SH-SY5Y (cell line): ENCODE data around the gene SCN1A.

Experiments
- GATA2 ChIP-seq: IDR thresholded peaks from 2 replicates; pipeline ENCODE4 v1.6.1; 2011; ENCODE audit warnings: mild to moderate bottlenecking, low read depth, low read length
- GATA3 ChIP-seq: IDR thresholded peaks from 2 replicates; pipeline ENCODE4 v1.6.1; 2011; ENCODE audit warnings: low read depth, mild to moderate bottlenecking, low read length, moderate library complexity

The SCN1A gene

DNA sequence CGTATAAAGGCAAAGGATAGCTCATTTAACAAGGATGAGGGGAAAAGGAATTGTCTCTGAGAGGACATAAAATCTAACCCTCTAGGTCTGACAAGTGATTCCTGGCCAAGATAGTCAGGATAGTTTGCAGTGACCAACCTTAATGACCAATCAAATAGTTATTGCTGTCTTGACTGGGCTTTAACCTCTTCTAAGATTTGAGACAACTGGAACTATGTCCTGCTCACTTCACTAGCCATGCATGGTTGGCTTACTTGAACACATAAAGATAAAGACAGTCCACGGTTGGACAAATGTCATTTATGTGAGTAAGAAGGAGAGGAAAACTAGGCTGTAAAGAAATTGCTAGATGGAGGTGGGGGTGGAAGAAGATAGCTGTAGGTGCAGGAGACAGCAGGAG is 53.8 kb downstream of the SCN1A start:
- TF ChIP-seq GATA3 (no peak), GATA2 (no peak)

GRCh38 chr2:166070231-166070630 is 57.6 kb downstream of the SCN1A start:
- no peak for TF ChIP-seq GATA3
- TF ChIP-seq GATA2 = no peak

DNA sequence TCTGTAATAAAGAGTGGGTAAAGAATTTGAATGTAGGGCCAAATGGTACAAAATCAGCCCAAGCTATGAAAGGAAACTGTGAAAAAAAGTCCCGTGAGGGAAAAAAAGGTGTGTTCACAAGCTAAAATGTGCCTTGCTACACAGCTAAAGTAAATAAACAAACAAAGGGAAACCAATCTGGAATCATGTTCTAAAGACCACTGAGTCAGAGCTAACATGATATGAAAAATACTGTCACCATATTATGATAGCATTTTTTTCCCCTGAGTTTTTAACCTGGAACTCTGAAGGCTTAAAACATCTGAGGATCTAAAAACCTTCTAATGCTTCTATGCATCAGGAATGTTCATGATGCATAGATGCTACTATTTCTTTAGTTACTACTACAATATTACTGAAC is 58.8 kb downstream of the SCN1A start:
- no peak for TF ChIP-seq GATA3
- TF ChIP-seq GATA2 = no peak

- TF ChIP-seq GATA3 (no peak), GATA2 (no peak)
Observed at GRCh38 chr2:166067229-166067628, 60.6 kb downstream of the SCN1A start.

DNA sequence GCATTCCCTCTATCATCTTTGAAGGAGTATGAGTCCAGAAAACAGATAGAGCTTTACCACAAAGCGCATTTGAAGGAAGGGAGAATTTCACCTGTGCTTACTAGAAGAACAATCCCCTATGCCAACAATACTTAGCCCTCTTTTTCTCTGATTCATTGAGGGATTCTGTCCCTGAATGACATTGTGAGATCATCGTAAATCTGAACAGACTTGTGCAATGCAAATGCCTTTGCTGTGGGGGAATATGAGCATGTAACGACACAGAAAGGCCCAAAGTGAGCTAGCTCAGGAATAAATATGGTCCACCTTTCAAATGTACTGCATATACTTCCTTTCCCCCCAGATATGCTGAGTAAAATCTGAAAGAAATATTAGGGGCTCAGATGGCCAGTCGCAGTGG is 67.6 kb downstream of the SCN1A start:
- TF ChIP-seq GATA2 (no peak), GATA3 (no peak)

DNA sequence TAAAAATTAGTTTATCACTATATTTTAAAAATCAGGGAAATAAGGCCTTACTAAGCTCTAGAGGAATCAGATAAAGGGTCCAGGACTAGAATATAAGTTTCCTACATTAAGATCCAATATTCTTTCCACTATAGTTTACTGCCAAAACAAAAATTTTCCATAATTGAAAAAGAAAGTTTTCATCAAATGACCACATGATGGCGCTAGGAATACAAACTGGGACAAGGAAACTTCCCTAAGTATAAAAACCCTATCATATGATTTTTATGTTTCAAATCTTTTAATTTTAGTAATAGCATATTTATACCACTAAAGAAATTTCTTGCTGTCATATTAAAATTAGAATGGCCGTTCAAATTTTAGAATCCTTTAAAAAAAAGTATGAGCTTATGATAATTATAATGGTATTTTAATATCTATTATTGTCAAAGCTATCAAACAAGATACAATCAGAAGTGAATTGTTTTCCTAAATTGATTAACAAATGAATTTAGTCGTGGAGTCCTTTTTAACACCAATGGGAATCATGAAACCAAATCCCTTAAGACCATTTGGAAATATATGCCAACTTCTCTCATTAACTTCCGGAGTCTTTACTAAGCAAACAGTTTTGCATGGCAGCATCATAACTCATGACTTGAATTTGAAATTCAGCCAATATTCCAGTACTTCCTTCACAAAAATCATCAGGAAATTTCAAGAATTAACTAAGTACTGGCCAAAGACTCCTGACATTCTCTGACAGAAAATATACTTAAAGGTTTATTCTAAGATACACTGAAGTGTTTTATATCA is 70.3 kb downstream of the SCN1A start:
- no peak for TF ChIP-seq GATA2
- no peak for TF ChIP-seq GATA3

DNA sequence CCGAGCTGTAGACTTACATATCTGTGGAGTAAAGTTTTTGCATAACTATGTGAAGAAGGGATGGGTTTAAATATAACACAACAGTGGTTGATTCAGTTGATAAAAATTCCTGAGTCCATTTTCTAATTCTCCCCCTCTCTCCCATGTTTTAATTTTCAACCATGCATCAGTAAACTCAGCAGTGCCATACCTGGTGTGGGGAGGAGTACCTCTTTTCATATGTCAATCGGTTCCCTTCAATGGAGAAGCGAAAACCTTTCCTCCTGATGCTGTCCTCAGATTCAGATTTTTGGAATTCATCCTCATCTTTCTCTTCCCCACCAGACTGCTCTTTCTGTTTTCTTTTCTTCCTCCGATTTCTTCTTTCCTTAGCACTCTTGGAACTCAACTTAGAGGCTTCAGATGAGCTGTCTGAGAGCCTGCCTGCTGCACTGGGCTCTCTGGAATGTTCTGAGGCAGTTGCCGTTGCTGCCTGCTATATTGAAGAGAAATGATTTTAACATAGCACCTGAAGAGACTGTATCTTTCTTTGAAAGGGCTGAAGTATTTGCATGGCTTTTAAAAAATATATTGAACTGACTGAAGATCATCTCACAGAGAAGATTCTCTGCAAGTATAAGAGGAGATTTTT is 82.9 kb downstream of the SCN1A start:
- TF ChIP-seq GATA2 = no peak
- TF ChIP-seq GATA3 = no peak

- TF ChIP-seq GATA2 (no peak), GATA3 (no peak)
Observed at GRCh38 chr2:166042768-166043390, 84.9 kb downstream of the SCN1A start.

DNA sequence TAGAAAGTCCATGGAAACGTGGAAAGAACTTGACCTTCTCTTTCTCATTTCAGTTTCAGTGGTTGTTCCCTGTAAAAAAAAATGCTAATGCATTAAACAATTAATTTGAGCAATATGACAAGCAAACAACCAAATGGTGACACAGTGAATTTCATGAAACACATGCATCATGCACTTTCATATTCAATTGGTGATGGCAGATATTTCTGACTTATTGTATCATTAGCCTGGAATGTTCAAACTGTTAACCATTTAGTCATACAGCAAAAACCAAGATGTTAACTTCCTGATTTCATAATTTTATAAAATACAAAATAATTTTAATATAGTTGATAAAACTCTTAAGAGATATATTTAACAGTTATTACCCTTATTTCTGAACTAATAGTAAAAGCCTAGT is 85.5 kb downstream of the SCN1A start:
- TF ChIP-seq GATA2 = no peak
- TF ChIP-seq GATA3 = no peak

- TF ChIP-seq GATA3 = no peak
- no peak for TF ChIP-seq GATA2
Observed at GRCh38 chr2:166041613-166042012, 86.2 kb downstream of the SCN1A start.

DNA sequence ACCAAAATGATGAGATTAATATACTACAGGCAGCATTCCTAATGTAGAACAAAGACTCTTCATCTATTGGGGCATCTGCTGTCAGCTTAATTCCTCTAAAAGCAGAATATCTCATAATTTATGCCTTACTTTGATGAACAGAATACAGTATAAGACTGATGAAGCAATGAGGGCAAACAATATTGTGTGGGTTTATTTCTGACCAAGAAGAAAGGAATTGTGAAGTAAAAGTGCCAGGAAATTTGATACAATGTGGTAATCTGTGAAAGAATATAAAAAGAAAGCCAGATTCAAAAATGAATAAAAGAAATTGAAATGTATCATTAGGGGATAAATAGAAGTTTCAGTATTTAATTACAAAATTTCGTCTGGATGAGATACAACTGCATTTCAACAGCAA is 95.5 kb downstream of the SCN1A start:
- TF ChIP-seq GATA2 = no peak
- no peak for TF ChIP-seq GATA3

DNA sequence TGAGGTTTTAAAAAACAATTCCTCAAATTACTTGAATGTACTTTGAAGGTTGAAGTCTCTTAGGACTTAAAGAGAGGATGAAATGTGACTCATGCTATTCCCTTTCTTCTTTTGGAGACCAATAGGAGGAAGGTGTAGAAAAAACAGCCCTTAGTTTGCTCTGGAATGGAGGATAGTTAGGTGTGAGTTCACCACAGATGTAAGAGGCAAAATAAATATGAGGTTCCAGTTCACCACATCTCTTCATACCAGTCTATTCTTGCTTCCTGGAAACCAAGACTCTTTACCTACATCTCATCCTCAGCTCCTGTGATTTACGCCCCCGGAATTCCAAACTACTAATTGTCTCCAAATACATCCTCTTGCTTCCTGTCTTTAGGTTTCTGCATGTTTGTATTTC is 96.8 kb downstream of the SCN1A start:
- TF ChIP-seq GATA2 (no peak), GATA3 (no peak)

DNA sequence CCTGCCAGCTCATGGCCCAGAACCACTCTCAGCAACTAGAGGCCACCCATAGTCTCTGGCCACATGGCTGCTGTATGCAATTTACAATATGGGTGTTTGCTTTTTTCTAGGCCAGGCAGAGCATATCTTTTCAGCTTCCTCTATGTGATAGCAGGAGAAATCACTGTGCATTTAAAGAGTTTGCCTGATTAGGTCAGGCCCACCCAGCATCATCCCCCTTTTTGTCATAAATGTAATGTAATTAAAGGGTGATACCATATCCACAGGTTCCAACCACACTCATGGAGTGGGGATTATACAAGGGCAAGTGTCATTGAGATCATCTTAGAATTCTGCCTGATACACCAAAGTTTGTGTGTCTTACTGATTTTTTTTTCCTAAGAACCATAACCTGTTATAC is 102.5 kb downstream of the SCN1A start:
- TF ChIP-seq GATA3 = no peak
- TF ChIP-seq GATA2 = no peak

DNA sequence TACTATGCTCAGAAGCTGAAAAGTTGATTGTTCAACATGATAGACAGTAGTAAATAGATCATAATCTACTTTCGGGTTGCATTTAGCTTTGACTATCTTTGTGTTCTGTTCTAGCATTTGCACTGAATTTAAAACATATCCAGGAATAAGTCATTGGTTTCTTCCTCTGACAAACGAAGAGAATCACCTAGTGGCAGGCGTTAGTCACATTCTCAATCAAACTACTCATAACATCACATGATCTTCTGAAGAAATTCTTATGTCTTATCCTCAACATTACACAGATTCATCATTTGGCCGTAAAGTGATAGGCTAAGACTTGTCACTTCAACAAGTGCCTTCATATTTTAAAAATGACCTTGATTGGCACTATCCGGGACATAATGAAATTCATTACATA is 110.6 kb downstream of the SCN1A start:
- TF ChIP-seq GATA2 (no peak), GATA3 (no peak)

GRCh38 chr2:166013878-166014277 is 113.9 kb downstream of the SCN1A start:
- TF ChIP-seq GATA3 (no peak), GATA2 (no peak)

- TF ChIP-seq GATA2 (no peak), GATA3 (no peak)
Observed at GRCh38 chr2:166011660-166012059, 116.2 kb downstream of the SCN1A start.

- no peak for TF ChIP-seq GATA3
- no peak for TF ChIP-seq GATA2
Observed at GRCh38 chr2:166000401-166000800, 127.4 kb downstream of the SCN1A start.
